Measurements from ENCODE around the gene GFY. TPM values are rescaled to one million over a fixed set of nuclear protein-coding genes. Genes with fewer than 3 reads are reported as not detected.

Gene GFY
- total RNA-seq: not detected
- long read RNA-seq: 0 reads

- intact Hi-C loops (cut with DNase I): no loop called here
- H3K4me3 ChIP-seq: no peak within 1 kb of the TSS
- peaks cover 0 to 7% (median 0%) of the 10 kb centered on the region in 4 donors for H3K4me1 ChIP-seq
- peaks cover 9 to 23% of the 10 kb centered on the region in 2 donors for H3K27me3 ChIP-seq
- 36% methylated on average over 4 of the region's 7 CpGs for WGBS (ENCODE audit: insufficient coverage, low coverage, low lambda C conversion rate, missing lambda C conversion rate)
- H3K36me3 ChIP-seq: no peaks in the 10 kb centered on the region
- H3K27ac ChIP-seq: no peak within 1 kb of the TSS
- ATAC-seq: no peak
- H3K9me3 ChIP-seq: no peaks in the 10 kb centered on the region
- no peak for TF ChIP-seq CTCF (IDR thresholded peaks at IDR 0.05)
- TF ChIP-seq POLR2A (IDR thresholded peaks at IDR 0.05): no peak
- DNase-seq: no peak
These were observed at the start of gene GFY for GRCh38 chr19:49425178-49425577. Gene GFY, plus strand, starts transcription at chr19:49425388. Its CDS starts 1,043 bp downstream, at chr19:49426431.

GRCh38 chr19:49378512-49378911, 46.7 kb upstream of the GFY start:
- Histone ChIP-seq H3K4me3 (no peak overlapping the region), H3K9me3 (peaks cover 0 to 3% (median 0%) of the 10 kb centered on the region in 4 donors), H3K27me3 (no peaks in the 10 kb centered on the region), H3K27ac (no peak overlapping the region), H3K4me1 (no peaks in the 10 kb centered on the region), H3K36me3 (no peaks in the 10 kb centered on the region)
- DNase-seq (no peak), ATAC-seq (no peak)
- 72% methylated on average over 3 of the region's 3 CpGs for WGBS (ENCODE audit: insufficient coverage, low coverage, low lambda C conversion rate, missing lambda C conversion rate)
- TF ChIP-seq CTCF (IDR thresholded peaks at IDR 0.05): no peak
- no peak for TF ChIP-seq POLR2A (IDR thresholded peaks at IDR 0.05)
- intact Hi-C loops (cut with DNase I): no loop called here

GRCh38 chr19:49380391-49380790, 44.8 kb upstream of the GFY start:
- Histone ChIP-seq H3K27me3 (no peaks in the 10 kb centered on the region), H3K36me3 (no peaks in the 10 kb centered on the region), H3K27ac (no peak overlapping the region), H3K4me3 (no peak overlapping the region), H3K4me1 (no peaks in the 10 kb centered on the region), H3K9me3 (peaks cover 0 to 3% (median 0%) of the 10 kb centered on the region in 4 donors)
- no peak for DNase-seq
- 88% methylated on average over 3 of the region's 3 CpGs for WGBS (ENCODE audit: insufficient coverage, low coverage, low lambda C conversion rate, missing lambda C conversion rate)
- intact Hi-C loops (cut with DNase I): no loop called here
- no peak for ATAC-seq
- TF ChIP-seq CTCF (IDR thresholded peaks at IDR 0.05) (no peak), POLR2A (IDR thresholded peaks at IDR 0.05) (no peak)

- Histone ChIP-seq H3K36me3 (no peaks in the 10 kb centered on the region), H3K9me3 (peaks cover 0 to 3% (median 0%) of the 10 kb centered on the region in 4 donors), H3K27me3 (no peaks in the 10 kb centered on the region), H3K4me3 (no peak overlapping the region), H3K4me1 (no peaks in the 10 kb centered on the region), H3K27ac (no peak overlapping the region)
- ATAC-seq: no peak
- WGBS (ENCODE audit: insufficient coverage, low coverage, low lambda C conversion rate, missing lambda C conversion rate): 78% methylated on average over 5 of the region's 5 CpGs
- intact Hi-C loops (cut with DNase I): no loop called here
- DNase-seq: no peak
- TF ChIP-seq CTCF (IDR thresholded peaks at IDR 0.05) (no peak), POLR2A (IDR thresholded peaks at IDR 0.05) (no peak)
These were observed 42.5 kb upstream of the GFY start for GRCh38 chr19:49382639-49383038.

GRCh38 chr19:49383599-49383998, 41.6 kb upstream of the GFY start:
- Histone ChIP-seq H3K4me1 (no peaks in the 10 kb centered on the region), H3K27me3 (no peaks in the 10 kb centered on the region), H3K4me3 (no peak overlapping the region), H3K36me3 (no peaks in the 10 kb centered on the region), H3K9me3 (peaks cover 0 to 3% (median 0%) of the 10 kb centered on the region in 4 donors), H3K27ac (no peak overlapping the region)
- intact Hi-C loops (cut with DNase I): no loop called here
- no peak for DNase-seq
- ATAC-seq: no peak
- TF ChIP-seq POLR2A (IDR thresholded peaks at IDR 0.05) (no peak), CTCF (IDR thresholded peaks at IDR 0.05) (no peak)
- 0% methylated on average over 1 of the region's 1 CpG for WGBS (ENCODE audit: insufficient coverage, low coverage, low lambda C conversion rate, missing lambda C conversion rate)

Measured in right lobe of liver (tissue), 6 donors.